Head of caudate nucleus (tissue), 42 donors: ENCODE data around the gene FILIP1.

ENCODE experiments used
- DNase-seq, 42 donors: peaks; one replicate each; pipeline versions ENCODE4 v3.0.0 to v3.0.0-alpha.2; 2020 to 2021; ENCODE audit warnings: mixed read lengths in 7 of 42
- intact Hi-C: fragments of 100-400 bp; cut with DNase I; formaldehyde crosslinking; loops from one replicate; pipeline ENCODE4 v1.15.0; 2022

Gene FILIP1

DNA sequence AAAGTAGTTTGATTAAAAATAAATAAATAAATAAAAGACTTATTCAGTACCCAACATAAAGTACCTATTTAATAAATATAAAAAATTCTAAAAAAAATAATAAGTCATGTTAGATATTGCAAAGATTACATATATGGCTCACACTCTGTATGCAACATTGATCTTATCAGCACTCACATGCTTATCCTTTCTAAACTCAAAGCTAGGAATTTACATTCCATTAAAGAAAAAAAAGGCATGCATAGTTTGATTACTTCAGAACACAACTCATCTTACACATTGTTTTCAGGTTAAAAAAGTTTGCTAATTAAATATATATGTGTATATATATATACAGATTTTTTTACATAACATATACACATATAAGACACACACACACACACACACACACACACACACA lies 96.4 kb downstream of the FILIP1 start:
- intact Hi-C loops, result no loop called here
- no peak for DNase-seq

DNA sequence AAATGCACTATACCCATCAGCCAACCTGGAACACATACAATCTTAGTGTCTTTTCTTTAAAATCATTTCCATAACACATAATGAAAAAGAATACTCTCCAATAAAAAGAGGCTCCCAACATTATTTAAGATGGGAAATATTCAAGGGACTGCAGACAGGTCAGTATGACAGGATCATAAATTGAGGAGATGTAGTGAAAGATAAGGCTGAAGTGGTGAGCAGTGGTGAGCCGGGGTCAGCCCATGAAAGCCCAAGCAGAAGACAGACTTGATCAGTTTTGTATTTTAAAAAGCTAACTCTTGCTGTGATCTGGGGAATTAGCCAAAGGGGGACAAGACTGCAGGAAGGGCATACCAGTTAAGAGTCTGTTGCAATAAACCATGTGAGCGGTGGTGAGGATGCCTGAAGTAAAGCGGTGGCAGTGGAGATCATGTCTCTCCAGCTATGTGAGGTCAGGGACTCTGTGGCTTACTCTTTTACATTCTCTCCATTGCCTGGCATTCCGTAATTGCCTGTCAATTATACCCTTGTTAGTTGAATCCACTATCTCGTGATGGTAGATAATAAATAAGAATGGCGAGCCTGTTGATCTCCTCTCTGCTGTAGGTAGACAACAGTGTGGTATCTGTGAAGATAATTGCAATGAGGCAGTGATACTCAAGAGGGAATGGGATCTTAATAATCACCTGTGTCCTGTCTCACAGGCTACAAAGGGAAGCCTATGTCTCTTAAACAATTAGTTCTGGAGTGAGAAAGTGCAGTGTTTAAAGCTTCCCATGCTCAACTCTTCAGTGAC lies 97.4 kb downstream of the FILIP1 start:
- no peak for DNase-seq
- intact Hi-C loops, result no loop called here

DNA sequence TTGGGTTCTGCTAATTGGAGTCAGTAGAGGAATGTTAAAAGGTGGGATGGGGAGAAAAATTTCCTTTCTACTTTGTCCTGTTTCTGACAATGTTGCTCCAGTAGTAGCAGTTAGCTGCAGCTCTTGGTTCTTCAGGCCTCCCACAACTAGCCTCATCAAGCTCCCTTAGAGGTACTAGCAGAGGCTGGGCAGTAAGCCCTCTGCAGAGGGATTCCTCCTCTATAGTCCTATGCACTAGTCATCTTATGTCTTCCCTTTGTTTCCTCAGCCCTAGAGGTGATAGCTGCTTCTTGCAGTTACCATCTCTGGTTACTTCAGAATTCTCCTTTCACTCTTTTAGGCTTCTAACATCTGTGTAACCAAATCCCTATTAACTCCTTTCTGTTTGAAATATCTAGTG lies 99.8 kb downstream of the FILIP1 start:
- DNase-seq, result no peak
- intact Hi-C loops, result no loop called here

DNA sequence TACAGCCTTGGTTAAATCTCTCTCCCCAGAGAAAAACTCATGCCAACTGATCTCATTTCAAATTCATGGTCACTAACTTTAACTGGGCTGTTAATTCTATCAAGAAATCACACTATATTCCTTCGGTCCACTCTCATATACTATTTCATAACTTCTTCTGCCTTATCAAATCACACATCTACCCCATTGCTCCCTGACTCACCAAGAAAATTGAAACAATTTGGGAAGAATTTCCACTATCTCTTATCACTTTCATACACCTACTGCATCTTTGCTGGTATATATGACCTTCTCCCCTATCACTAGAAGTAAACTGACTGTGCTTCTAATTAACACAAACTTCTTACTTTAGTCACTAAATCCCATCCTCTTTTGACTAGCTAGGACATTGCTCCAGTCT lies 102.3 kb downstream of the FILIP1 start:
- intact Hi-C loops, result no loop called here
- DNase-seq, result no peak

DNA sequence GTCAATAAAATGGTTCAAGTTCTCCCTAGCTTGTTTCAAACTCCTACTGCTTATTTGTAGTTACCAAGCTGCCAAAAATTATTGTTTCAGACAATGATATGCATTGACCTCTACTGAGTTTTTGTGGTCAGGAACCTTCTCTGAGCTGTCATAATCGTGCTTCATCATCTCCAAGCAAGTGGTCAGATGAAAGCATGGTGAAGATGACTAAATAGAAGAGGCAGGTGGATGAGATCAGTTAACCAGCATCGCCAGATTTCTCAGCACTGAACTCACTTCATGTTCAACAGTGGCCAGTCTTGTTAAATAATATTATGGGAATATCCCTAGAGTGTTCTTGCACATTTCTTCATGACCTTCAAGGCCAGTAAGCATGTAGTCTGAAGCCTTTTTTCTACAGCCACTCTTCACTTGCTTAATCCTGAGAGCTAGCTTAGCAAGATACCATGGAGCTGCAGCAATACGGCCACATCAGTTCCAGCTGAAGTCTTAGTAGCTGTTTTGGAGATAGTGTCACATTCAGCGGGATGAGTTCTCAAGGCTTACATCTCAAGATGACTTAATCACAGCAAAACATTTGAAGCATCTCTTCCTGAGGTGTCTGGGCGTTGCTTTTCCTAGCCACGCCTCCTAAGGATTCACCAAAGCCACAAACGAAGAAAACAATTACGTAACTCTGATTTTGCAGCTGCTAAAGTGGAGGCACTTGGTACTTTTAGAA lies 107.4 kb downstream of the FILIP1 start:
- intact Hi-C loops, result no loop called here
- DNase-seq, result no peak

DNA sequence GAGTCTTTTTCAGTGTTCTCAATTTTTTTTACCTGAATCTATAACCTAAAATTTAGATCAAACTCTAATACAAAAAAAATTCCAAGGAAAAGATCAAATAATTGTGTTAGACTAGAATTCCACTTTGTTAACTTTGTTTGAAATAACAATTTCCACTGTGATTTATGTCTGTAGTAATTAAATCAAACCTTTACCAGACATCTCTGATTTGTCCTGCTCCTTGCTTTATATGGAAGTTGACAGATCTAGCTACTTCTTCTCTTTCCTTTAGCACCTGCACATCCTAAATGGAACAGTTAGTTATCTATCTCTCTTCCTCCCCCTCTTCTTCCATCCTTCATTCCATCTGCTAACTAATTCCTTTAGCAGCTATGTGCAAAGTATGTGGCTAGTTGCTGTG lies 109.5 kb downstream of the FILIP1 start:
- no peak for DNase-seq
- intact Hi-C loops, result no loop called here

DNA sequence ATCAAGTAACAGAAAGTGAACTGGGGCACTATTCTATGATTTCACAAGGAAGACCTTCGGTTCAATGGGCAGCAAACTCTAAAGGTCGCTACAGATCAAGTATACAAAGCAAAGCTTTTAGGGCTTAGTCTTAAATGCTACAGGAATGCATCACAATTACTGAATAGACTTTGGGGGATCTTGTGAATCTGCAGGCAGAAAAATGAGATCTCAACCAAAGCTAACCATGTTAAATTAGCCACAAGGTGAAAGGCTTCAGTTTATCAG lies 111.0 kb downstream of the FILIP1 start:
- no peak for DNase-seq
- intact Hi-C loops, result no loop called here

DNA sequence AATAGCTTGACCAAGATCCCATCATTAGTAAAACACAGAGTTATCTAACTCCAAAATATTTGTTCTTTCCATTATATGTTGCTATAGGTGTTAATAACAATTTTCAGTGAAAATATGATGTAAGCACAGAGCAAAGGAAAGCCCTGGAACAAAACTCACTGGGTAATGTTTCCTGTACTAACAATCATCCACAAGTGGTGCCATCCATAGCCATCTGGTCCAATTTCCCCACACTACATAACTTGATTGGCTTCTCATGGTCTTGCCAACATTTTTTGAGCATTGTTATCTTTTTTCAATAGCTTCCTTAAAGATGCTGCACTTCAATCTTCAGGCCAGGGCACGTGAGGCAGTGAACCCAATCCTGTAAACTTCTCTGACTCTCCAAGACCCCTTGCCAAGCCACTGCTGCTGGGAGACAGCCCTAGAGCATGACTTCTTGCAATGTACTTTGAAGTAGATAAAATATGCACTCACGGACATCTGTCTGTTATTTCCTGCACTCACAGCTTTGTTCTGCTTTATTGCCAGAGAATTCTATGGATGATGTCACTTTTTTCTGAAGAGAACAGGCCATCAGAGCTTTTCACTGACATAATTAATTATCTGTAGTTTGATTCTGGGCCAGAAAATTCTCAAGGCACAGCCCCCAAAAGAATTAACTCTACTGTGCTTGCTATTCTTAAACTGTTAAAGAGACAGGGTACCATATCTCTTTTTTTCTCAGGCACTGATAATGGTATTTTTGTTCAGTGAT lies 111.5 kb downstream of the FILIP1 start:
- no peak for DNase-seq
- intact Hi-C loops, result no loop called here

DNA sequence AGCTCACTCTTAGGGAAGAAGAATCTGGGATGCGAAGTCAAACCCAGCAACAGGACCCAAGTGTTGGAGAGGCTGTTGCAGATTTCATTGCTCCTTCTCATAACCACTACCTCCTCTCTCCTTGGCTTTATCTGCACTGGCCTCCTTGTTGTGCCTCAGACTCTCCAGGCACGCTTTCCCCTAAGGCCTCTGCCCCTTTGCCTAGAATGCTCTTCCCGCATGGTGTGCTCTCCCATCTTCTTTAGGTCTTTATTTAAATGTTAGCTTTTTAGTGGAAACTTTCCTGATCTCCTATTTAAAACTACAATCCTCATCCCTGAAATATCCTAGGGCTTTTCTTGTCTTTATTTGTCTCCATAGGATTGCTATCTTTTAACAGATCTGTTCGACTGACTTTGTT lies 114.1 kb downstream of the FILIP1 start:
- no peak for DNase-seq
- intact Hi-C loops, result no loop called here

DNA sequence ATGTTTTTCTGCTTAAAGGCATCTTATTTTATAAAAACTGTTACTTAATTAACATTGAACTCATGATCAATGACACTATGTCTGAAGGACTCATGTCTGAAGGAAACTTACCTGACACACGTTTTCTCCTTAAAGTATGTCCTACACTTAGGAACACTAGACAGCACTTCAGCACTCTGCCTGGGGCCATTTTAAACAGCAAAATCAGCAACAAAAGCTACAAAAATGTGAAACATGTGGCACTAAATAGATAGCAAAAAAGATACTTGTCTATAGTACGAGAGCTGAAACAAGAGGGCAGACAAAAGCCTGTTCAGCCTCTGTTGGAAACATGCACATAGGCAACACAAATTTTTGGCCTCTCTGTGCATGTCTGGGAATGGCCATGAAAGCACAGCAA lies 115.5 kb downstream of the FILIP1 start:
- intact Hi-C loops, result no loop called here
- no peak for DNase-seq

DNA sequence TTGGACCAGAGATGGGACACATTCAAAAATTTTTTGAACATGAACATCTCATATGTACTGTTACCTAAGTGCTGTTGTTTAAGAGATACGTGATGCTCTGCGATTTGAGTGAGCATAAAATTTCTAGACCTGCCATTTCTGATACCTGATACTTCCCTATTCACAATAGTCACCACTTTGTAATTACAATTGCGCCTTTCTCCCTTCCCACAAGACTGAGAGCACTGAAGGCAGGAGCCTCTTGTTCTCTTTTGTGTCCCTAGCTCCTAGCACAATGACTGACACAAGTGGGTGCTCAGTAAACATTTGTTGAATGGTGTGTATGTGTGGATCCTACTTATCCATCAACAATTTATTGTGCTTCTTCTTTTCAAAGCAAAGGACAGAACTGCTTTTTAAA lies 116.2 kb downstream of the FILIP1 start:
- DNase-seq, result no peak
- intact Hi-C loops, result no loop called here

DNA sequence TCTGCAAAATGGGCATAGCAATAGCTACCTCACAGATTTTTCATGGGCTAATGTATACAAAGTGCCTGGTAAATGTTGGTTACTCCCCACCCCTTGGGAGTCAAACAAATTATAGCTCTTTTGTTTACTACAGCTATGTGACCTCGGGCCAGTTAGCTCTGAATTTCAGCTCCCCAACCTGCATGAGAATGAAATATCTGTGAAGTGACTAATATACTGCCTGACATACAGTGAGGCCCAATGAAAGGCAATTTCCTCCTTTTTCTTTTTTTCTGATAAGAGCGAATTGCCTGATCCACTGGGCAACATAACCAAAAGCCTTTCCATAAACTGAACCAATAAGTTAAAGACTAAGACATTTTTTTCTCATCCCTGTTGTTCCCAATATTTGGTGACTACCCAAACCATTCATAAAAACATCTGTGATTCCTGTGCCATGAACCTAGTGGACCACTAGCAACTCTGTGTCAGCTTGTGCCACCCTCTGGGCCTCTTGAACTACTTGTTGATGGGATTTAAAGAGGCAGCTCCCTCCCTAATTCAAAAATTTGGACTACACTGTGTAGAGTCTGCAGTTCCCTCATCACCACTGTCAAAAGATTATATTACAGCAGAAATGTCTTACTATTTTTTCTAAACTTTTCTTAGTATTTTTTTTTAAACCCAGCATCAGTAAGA lies 117.1 kb downstream of the FILIP1 start:
- DNase-seq, result no peak
- intact Hi-C loops, result no loop called here

DNA sequence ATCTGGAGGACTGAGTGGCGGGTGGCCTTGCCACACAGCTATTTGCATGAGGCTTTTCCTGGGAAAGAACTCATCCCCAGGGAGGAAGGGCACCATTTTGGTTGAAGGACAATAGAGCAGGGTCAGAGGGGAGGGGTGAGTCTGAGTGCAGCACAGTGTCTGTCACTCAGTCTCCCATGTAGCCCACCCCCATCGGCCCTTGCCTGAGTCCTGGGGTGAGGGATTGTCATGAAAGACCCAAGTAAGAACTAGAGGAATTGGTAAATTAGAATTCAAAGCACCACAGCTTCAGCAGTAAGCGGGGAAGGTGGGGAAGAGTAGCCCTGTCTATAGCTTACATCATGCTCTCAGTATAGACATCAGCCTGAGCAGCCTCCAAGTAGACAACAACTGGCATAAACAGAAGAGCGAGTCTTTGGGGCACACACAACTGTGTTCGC lies 118.6 kb downstream of the FILIP1 start:
- intact Hi-C loops, result no loop called here

DNA sequence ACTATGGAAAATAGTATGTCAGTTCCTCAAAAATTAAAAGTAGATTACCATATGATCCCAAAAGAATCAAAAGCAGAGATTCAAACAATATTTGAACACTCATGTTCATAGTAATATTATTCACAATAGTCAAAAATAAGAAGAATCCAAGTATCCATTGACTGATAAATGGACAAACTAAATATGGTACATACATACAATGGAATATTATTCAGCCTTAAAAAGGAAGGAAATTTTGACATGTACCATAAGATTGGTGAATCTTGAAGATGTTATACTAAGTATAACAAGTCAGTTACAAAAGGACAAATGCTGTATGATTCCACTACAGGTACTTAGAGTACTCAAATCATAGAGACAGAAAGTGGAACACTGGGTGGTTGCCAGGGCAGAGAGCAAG lies 120.7 kb downstream of the FILIP1 start:
- DNase-seq, result no peak
- intact Hi-C loops, result no loop called here

More for the DNA sequence above, 118.6 kb downstream of the FILIP1 start:
- DNase-seq, result no peak

DNA sequence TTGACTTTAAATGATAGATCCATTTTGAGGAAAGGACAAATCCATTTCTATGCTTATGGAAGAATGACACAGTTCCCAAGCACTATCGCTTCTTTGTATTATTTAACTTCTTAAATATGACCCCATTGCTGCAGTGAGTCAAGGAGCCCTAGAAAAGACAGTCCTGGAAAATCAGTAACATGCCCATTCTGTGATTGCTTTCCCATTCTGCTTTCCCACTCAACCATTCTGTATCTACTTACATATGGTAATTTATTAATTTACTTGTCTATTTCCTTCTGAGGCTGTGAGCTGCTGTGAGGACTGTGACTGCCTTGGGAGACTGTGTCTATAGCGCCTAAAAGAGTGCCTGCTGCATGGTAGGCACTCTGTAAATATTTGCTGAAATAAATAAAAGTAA lies 123.6 kb downstream of the FILIP1 start:
- intact Hi-C loops, result no loop called here
- DNase-seq, result no peak

DNA sequence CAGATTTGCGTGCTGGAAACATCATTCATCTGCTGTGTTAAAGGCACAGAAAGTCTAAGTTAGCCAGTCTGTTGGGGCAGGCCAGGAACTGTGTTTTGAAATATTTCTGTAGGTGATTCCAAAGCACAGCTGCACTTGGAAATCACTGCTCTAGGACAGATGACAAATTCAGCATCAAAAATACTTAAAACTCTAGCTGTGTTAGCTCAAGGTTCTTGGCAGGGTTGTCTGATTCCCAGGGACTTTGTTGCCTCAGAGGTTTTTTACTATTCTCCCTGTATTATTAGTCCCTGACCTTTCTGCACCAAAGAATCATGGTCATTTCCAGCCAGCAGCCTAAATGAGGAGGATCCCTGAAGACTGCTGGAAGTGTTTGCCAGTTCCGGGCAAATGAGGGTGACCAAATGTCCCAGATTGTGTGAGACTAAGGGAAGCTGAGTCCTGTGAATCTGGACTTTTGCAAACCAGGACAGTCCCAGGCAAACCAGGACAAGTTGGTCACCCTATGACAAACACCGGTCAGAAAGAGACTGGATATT lies 124.7 kb downstream of the FILIP1 start:
- DNase-seq, result no peak
- intact Hi-C loops, result no loop called here

DNA sequence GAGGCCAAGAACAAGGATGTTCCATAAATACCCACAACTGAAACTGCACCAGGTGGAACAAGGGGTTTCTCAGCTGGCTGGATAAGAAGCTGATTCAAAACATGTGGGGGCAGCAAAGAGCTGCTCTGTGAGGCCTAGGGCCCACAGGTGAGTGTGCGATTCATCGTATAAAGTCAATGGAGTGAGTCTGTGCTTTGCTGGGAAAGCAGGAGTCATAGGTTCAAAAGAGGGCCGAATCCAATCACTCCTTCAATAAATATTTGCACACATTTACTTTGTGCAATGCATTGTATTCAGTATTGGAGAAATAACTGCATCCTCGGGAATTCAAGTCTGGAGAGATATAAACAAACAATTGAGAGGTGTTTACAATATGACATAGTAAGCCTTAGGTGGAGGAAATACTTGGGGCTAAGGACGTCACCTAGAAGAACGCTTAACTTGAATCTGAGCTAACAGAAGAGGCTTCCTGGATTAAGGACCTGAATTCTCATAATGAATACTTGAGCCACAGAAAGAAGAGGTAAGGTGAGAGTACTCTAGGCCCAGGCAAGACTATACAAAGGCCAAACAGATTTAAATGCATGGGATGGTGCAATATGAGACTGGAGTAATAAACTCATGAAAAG lies 125.3 kb downstream of the FILIP1 start:
- peak in 17 of 42 donors; percentile 7 to 54 (median 28) for DNase-seq
- intact Hi-C loops, result no loop called here

DNA sequence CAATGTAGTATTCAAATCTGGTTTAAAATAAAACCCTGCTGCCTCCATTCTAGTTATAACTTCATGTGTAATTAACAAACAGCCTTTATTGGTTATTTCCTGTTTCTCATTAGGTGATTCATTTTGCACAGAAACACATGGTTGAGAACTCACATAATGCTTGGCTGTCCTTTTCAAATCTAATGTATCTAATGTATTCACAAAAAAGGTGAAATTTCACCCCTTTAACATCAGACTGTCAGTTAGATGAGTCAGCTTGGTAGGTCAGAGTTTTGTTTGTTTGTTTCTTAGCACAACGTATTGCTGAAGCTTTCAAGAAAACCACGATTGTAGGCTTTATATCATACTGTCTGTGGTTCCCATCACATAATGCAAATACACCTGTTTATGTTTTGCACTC lies 130.3 kb downstream of the FILIP1 start:
- intact Hi-C loops, result no loop called here

DNA sequence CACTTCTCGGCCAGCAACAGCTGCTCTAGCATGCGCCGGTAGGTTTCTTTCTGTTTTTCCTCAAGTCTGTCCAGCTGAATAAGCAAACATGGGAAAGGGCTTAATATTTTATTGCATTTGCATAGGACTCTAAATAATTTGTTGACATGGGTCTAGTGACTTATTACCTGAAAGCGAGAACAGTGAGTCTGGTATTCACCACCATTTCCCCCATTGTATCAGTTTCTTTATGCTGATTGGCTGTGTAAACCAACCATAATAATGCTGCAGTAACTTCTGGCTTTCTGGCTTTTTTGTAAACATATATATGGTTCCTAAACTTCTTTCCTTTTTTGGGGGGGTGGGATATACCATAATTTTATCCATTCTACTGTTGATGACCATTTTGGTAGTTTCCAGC lies 140.0 kb downstream of the FILIP1 start:
- intact Hi-C loops, result no loop called here
- DNase-seq, result no peak

More for the DNA sequence above, 130.3 kb downstream of the FILIP1 start:
- DNase-seq, result no peak
